Measurements from ENCODE around the gene ABCB11.

DNA sequence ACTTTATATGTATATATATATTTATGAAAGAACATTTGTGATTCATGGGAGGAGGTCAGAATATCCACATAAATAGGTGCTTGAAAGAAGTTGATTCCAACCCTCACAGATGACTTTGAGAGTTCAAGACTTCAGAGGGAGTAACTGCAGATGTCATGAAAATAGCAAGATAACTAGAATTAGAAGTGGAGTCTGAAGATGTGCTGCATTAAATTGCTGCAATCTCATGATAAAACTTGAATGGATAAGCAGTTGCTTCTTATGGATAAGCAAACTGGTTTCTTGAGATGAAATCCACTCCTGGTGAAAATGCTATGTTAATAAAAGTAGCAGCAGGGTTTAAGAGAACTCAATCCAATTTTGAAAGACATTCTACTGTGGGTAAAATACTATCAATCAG, 89.8 kb downstream of the ABCB11 start:
- TF ChIP-seq EZH2 (optimal IDR thresholded peaks at IDR 0.05; ENCODE audit: low read depth, low read length) (no peak), EZH2phosphoT487 (IDR thresholded peaks at IDR 0.05; ENCODE audit: low read length) (no peak)
- TF ChIP-seq, protein P1, sequence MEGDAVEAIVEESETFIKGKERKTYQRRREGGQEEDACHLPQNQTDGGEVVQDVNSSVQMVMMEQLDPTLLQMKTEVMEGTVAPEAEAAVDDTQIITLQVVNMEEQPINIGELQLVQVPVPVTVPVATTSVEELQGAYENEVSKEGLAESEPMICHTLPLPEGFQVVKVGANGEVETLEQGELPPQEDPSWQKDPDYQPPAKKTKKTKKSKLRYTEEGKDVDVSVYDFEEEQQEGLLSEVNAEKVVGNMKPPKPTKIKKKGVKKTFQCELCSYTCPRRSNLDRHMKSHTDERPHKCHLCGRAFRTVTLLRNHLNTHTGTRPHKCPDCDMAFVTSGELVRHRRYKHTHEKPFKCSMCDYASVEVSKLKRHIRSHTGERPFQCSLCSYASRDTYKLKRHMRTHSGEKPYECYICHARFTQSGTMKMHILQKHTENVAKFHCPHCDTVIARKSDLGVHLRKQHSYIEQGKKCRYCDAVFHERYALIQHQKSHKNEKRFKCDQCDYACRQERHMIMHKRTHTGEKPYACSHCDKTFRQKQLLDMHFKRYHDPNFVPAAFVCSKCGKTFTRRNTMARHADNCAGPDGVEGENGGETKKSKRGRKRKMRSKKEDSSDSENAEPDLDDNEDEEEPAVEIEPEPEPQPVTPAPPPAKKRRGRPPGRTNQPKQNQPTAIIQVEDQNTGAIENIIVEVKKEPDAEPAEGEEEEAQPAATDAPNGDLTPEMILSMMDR (IDR thresholded peaks at IDR 0.05; ENCODE audit: low read length), result no peak
